Immature natural killer cell (primary cell): Measurements from ENCODE around the gene MDH1B. TPM values are rescaled to one million over a fixed set of nuclear protein-coding genes. Genes with fewer than 3 reads are reported as not detected.

Experiments
- DNase-seq, 3 donors: peaks; one replicate each; pipeline ENCODE4 v3.0.0; 2022; ENCODE audit warnings: mixed read lengths in 1 of 3
- H3K27ac Mint-ChIP-seq, 6 donors: one replicate each; pipeline ENCODE4 v1.8.0; 2020; ENCODE audit warnings: mixed read lengths in 6 of 6, mild to moderate bottlenecking in 5 of 6, inconsistent platforms in 4 of 6, moderate library complexity in 3 of 6
- H3K27me3 Mint-ChIP-seq, 3 donors: one replicate each; pipeline ENCODE4 v1.8.0; 2020 to 2021; ENCODE audit warnings: low read depth in 3 of 3, mild to moderate bottlenecking in 3 of 3, mixed read lengths in 3 of 3, moderate library complexity in 3 of 3, inconsistent platforms in 1 of 3
- H3K36me3 Mint-ChIP-seq, 3 donors: one replicate each; pipeline ENCODE4 v1.8.0; 2020; ENCODE audit warnings: mixed read lengths in 3 of 3, inconsistent platforms in 2 of 3, mild to moderate bottlenecking in 2 of 3
- H3K4me1 Mint-ChIP-seq, 2 donors: one replicate each; pipeline ENCODE4 v1.8.0; 2020; ENCODE audit warnings: inconsistent platforms in 2 of 2, mild to moderate bottlenecking in 2 of 2, mixed read lengths in 2 of 2, moderate library complexity in 1 of 2
- H3K4me3 Mint-ChIP-seq, 5 donors: one replicate each; pipeline ENCODE4 v1.8.0; 2020; ENCODE audit warnings: mild to moderate bottlenecking in 5 of 5, mixed read lengths in 5 of 5, inconsistent platforms in 3 of 5, moderate library complexity in 3 of 5
- H3K9me3 Mint-ChIP-seq, 6 donors: one replicate each; pipeline ENCODE4 v1.8.0; 2020; ENCODE audit warnings: mild to moderate bottlenecking in 6 of 6, mixed read lengths in 6 of 6, inconsistent platforms in 4 of 6, moderate library complexity in 3 of 6
- polyA plus RNA-seq, 3 donors: library from polyadenylated mRNA; unstranded; fragments of 300-500 nt; fragmentation: Illumina TruSeq; gene quantifications; one replicate each; pipeline ENCODE4 v1.2.3, GENCODE V29; 2021

MDH1B gene
- polyA plus RNA-seq, 3 donors from 2014 or later: not detected

DNA sequence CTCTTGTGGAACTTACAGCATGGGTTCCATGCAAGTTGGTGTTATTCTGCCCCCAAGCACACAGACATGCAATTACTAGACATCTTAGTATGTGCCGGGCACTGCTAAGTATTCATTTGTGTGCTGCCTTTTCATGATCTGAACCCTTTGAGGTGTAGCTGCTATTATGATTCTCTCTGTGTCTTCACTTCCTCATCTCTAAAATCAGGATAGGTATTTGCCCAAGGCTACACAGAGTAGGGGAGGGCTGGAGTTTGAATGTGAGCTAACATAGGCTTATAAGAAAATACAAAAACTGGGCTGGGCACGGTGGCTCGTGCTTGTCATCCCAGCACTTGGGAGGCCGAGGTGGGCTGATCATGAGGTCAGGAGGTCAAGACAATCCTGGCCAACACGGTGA, 27.5 kb upstream of the MDH1B start:
- peaks cover 17 to 38% (median 33%) of the 10 kb centered on the region in 3 donors for H3K36me3 Mint-ChIP-seq
- H3K4me1 Mint-ChIP-seq: peaks cover 2 to 12% of the 10 kb centered on the region in 2 donors
- H3K27ac Mint-ChIP-seq: no peak overlapping the region
- no peaks in the 10 kb centered on the region for H3K9me3 Mint-ChIP-seq
- DNase-seq: no peak
- H3K4me3 Mint-ChIP-seq: no peak overlapping the region
- H3K27me3 Mint-ChIP-seq: no peaks in the 10 kb centered on the region

DNA sequence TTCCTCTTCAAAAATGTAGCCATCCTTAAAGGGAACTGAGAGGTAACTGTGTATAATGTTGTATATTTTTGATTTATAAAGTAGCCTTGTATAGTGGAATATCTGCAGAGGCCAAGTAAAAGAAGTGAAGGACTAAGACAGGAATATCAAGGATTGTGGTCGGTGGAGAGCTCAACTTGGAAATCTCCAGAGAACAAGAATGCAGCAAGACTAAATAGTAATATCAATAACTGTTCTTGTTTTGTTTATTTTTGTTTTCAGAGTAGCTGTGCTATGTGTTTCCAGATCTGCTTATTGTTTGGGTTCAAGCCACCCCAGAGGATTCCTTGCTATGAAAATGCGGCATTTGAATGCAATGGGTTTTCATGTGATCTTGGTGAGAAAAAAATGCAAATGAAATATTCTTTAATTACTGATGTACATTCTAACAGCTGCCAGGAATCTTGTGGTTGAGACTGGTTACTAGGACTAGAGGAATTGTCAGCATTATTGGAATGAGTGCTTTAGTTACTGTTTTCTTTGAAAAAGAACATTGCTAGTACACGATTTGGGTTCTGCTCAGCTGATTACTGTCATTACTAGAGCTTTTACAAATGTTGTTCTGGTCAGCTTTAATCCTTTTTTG, 25.3 kb upstream of the MDH1B start:
- Mint-ChIP-seq H3K4me3 (no peak overlapping the region), H3K27ac (no peak overlapping the region), H3K36me3 (peaks cover 17 to 50% (median 40%) of the 10 kb centered on the region in 3 donors), H3K9me3 (no peaks in the 10 kb centered on the region), H3K4me1 (peaks cover 2 to 12% of the 10 kb centered on the region in 2 donors), H3K27me3 (no peaks in the 10 kb centered on the region)
- no peak for DNase-seq

DNA sequence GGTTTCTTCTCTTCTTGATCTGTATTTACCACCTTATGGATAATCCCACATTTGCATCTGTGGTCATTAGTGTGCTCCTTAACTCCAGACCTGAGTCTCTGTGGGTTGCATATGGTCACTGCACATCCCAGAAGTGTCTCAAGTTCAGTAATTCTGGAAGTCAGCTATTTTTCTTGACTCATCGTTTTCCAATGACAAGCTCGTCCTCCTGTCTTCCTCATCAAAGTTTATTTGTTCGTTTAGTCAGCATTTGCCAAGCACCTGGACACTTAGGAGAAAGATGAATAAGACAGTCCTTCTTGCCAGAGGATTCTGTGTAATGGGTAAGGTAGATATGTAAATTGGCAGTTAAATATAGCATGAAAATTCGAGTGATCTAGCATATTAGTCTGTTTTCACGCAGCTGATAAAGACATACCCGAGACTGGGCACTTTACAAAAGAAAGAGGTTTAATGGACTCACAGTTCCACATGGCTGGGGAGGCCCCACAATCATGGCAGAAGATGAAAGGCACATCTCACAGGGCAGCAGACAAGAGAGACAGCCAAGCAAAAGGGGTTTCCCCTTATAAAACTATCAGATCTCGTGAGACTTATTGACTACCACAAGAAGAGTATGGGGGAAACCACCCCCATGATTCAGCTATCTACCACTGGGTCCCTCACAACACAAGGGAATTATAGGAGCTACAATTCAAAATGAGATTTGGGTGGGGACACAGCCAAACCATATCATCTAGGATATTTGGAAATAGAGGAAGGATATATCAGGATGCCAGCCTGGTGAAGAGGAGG, 19.6 kb upstream of the MDH1B start:
- Mint-ChIP-seq H3K36me3 (peaks cover 22 to 62% (median 41%) of the 10 kb centered on the region in 3 donors), H3K4me3 (no peak overlapping the region), H3K27me3 (no peaks in the 10 kb centered on the region), H3K9me3 (peaks cover 0 to 8% (median 2%) of the 10 kb centered on the region in 6 donors), H3K27ac (peak overlapping the region in 2 of 6 donors; percentile 45 to 78), H3K4me1 (peaks cover 0 to 2% of the 10 kb centered on the region in 2 donors)
- DNase-seq: no peak

DNA sequence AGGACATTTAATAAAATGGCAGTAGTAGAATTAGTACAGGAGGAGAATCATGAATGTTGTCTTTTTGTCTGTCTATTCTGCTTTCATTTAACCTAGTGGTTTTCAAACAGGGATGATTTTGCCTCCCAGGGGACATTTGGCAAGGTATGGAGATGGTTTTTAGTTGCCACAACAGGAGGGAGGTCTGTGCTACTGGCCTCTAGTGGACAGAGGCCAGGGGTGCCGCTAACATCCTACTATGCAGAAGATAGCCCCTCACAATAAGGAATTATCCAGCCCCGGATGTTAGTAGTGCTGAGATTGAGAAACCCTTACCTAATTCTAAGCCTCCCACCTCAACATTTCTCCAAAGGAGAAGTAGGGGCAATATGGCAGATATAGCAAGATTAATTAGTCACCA, 18.6 kb upstream of the MDH1B start:
- Mint-ChIP-seq H3K4me1 (peaks cover 0 to 4% of the 10 kb centered on the region in 2 donors), H3K27ac (no peak overlapping the region), H3K4me3 (no peak overlapping the region), H3K27me3 (no peaks in the 10 kb centered on the region), H3K36me3 (peaks cover 30 to 63% (median 45%) of the 10 kb centered on the region in 3 donors), H3K9me3 (peaks cover 0 to 8% (median 4%) of the 10 kb centered on the region in 6 donors)
- DNase-seq: no peak

DNA sequence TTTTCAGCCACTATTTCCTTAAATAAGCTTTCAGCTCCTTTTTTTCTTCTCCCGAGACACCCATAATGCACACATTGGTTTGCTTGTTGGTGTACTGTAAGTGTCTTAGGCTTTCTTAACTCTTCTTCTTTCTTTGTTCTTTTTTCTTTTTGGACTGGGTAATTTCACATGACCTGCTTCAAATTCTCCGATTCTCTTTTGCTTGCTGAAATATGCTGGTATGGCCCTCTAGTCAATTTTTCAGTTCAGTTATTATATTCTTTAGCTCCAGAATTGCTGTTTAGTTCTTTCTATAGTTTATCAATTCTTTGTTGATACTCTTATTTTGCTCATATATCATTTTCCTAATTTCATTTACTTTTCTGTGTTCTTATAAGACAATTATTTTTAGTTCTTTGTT, 15.5 kb upstream of the MDH1B start:
- Mint-ChIP-seq H3K36me3 (peaks cover 43 to 73% (median 48%) of the 10 kb centered on the region in 3 donors), H3K27me3 (no peaks in the 10 kb centered on the region), H3K4me3 (no peak overlapping the region), H3K27ac (peak overlapping the region in 1 of 6 donors; percentile 84), H3K9me3 (peaks cover 0 to 8% (median 4%) of the 10 kb centered on the region in 6 donors), H3K4me1 (peaks cover 14 to 23% of the 10 kb centered on the region in 2 donors)
- DNase-seq: no peak

DNA sequence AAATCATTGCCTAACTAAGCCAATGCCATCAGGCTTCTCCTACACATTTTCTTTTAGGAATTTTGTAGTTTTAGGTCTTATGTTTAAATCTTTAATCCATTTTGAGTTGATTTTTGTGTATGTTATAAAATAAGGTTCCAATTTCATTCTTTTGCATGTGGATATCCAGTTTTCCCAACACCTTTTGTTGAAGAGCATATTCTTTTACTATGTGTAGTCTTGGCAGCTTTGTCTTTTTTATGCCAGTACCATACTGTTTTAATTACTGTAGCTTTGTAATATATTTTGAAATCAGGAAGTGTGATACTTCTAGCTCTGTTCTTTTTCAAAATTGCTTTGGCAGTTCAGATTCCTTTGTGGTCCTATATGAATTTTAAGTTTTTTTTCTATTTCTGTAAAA, 11.3 kb upstream of the MDH1B start:
- Mint-ChIP-seq H3K4me3 (no peak overlapping the region), H3K9me3 (peaks cover 0 to 8% (median 4%) of the 10 kb centered on the region in 6 donors), H3K4me1 (peaks cover 19 to 37% of the 10 kb centered on the region in 2 donors), H3K27me3 (no peaks in the 10 kb centered on the region), H3K36me3 (peaks cover 37 to 64% (median 40%) of the 10 kb centered on the region in 3 donors), H3K27ac (no peak overlapping the region)
- no peak for DNase-seq

DNA sequence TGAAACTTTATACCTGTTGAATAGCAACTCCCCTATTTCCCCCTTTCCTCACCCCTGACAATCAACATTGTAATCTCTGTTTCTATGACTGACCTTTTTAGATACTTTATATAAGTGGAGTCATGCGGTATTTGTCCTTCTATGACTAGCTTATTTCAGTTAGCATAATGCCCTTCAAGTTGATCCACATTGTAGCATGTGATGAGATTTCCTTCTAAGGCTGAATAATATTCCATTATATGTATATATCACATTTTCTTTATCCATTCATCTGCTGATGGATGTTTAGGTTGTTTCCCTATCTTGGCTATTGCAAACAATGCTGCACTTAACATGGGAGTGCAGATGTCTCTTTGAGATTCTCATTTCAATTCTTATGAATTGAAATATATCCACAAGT, 9.7 kb upstream of the MDH1B start:
- peaks cover 0 to 4% (median 0%) of the 10 kb centered on the region in 6 donors for H3K9me3 Mint-ChIP-seq
- H3K27me3 Mint-ChIP-seq: no peaks in the 10 kb centered on the region
- peaks cover 17 to 43% of the 10 kb centered on the region in 2 donors for H3K4me1 Mint-ChIP-seq
- no peak for DNase-seq
- no peak overlapping the region for H3K27ac Mint-ChIP-seq
- peaks cover 31 to 62% (median 35%) of the 10 kb centered on the region in 3 donors for H3K36me3 Mint-ChIP-seq
- H3K4me3 Mint-ChIP-seq: no peak overlapping the region

DNA sequence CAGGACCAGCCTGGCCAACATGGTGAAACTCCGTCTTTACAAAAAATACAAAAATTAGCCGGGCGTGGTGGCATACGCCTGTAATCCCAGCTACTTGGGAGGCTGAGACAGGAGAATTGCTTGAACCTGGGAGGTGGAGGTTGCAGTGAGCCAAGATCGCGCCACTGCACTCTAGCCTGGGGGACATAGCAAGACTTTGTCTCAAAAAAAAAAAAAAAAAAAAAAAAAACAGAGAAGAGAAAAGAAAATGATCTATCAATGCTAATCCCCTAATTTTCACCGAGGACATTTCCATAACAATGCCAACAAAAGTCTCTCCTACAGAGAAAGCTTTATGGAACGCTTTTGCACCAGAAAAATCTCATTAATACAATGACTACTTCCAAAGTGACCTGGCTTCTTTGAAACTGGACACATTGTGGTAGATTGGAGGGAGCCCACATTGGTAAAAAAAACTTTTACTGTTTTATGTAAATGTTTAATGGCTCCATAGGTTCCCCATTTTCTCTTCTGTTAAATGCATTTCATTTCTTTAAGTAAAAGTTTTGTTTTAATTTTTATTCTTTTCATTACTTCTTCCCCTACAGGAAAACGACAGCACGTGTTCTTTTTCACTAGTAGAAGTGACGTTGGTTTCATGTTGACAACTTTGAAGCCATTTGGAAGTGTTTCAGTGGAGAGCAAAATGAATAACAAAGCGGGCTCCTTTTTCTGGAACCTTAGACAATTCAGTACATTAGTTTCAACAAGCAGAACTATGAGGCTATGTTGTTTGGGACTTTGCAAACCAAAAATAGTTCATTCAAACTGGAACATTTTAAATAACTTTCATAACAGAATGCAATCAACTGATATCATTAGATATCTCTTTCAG, 1.2 kb upstream of the MDH1B start:
- DNase-seq: no peak
- Mint-ChIP-seq H3K36me3 (peaks cover 10 to 20% (median 11%) of the 10 kb centered on the region in 3 donors), H3K27me3 (peaks cover 5 to 14% (median 9%) of the 10 kb centered on the region in 3 donors), H3K4me3 (peak overlapping the region; percentile 94 to 98 (median 95)), H3K27ac (peak overlapping the region in 5 of 6 donors; percentile 97 to 98 (median 98)), H3K9me3 (no peaks in the 10 kb centered on the region), H3K4me1 (peaks cover 27 to 45% of the 10 kb centered on the region in 2 donors)

DNA sequence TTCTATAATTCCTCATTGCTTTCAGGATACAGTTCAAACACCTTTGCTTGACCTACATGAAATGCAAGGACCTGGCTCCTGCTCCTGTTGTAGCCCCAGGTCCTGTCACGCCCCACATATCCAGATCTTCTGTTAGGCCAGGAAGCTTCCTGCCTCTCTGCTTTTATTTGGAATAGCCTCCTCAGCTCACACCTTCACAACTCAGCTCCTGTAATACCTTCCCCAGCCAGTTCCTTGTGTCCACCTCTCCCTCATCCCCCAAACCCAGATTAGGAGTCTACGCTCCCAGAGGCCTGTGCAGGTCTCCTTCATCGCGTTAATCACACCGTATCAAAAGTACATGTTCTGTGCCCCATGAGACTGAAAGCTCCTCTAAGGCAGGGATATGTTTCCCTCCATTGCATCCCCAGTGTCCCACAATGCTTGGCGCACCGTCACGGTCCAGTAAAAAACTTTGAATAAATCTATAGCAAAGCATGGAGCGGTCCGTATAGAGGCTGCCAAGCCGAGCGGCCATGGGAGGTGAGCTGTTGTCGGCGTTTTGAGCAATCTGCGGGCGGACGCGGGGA, 371 bp downstream of the MDH1B start:
- peak overlapping the region; percentile 94 to 98 (median 95) for H3K4me3 Mint-ChIP-seq
- H3K9me3 Mint-ChIP-seq: no peaks in the 10 kb centered on the region
- DNase-seq: no peak
- H3K36me3 Mint-ChIP-seq: peaks cover 4 to 9% (median 5%) of the 10 kb centered on the region in 3 donors
- peak overlapping the region in 5 of 6 donors; percentile 97 to 98 (median 98) for H3K27ac Mint-ChIP-seq
- H3K4me1 Mint-ChIP-seq: peaks cover 27 to 38% of the 10 kb centered on the region in 2 donors
- H3K27me3 Mint-ChIP-seq: peaks cover 5 to 14% (median 9%) of the 10 kb centered on the region in 3 donors

DNA sequence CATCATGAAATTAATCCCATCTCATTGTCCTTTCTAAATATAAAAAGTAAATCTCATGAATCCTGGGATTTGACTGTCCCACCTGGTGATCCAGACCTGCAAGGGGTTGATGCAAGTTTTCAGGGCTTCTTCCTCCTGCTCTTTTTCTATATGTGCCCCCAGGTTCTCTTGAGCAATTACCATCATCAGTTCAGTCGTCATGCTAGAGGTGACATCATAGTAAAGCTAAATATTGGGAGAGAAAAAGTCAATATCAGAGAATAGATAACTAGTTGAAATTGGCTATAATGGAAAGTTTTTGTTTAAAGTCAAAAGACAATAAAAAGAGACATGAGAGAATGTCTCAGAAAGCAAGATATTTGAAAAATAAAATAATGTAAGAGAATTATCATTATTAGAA, 8.3 kb downstream of the MDH1B start:
- no peaks in the 10 kb centered on the region for H3K36me3 Mint-ChIP-seq
- no peak for DNase-seq

DNA sequence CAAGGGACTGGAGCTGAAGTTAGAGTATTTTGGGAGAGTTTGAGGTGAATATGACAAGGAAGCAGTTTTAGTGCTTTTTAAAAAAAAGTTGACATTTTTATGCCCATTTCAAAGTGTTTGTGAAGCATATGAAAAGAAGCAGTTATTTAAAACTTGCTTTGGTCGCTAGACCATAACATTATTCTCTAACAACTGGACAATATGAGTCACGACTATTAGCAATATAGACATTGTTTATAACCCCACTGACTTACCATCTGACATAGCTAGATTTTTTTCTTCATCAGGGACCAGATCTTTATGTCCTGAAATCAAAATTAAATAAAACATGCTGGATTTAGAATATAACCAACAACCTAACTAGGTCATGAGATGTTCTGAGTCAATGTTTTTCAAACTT, 24.3 kb downstream of the MDH1B start:
- Mint-ChIP-seq H3K4me1 (no peaks in the 10 kb centered on the region), H3K27ac (no peak overlapping the region), H3K9me3 (no peaks in the 10 kb centered on the region), H3K27me3 (peaks cover 4 to 8% (median 8%) of the 10 kb centered on the region in 3 donors), H3K4me3 (no peak overlapping the region), H3K36me3 (no peaks in the 10 kb centered on the region)
- DNase-seq: no peak

More for the DNA sequence above, 8.3 kb downstream of the MDH1B start:
- Mint-ChIP-seq H3K4me1 (no peaks in the 10 kb centered on the region), H3K27me3 (peaks cover 2 to 4% (median 2%) of the 10 kb centered on the region in 3 donors), H3K9me3 (no peaks in the 10 kb centered on the region), H3K27ac (no peak overlapping the region), H3K4me3 (no peak overlapping the region)

DNA sequence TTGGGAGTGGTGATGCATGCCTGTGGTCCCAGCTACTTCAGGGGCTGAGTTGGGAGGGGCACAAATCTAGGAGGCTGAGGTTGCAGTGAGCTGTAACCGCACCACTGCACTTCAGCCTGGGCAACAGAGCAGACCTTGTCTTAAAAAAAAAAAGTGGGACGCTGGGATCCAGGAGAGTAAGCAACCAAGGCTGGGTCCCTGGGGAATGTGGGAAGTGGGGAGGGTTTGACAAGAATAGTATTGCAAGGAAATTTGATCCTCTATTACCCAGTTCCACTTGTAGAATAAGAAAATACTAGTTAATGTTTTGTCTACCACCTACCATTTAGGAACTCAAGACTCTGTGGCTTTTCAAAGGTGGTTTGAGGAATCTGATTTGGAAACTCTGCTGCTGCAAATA, 25.9 kb downstream of the MDH1B start:
- Mint-ChIP-seq H3K27ac (no peak overlapping the region), H3K27me3 (peaks cover 4 to 12% (median 8%) of the 10 kb centered on the region in 3 donors), H3K36me3 (no peaks in the 10 kb centered on the region), H3K9me3 (no peaks in the 10 kb centered on the region), H3K4me3 (no peak overlapping the region), H3K4me1 (no peaks in the 10 kb centered on the region)
- no peak for DNase-seq

DNA sequence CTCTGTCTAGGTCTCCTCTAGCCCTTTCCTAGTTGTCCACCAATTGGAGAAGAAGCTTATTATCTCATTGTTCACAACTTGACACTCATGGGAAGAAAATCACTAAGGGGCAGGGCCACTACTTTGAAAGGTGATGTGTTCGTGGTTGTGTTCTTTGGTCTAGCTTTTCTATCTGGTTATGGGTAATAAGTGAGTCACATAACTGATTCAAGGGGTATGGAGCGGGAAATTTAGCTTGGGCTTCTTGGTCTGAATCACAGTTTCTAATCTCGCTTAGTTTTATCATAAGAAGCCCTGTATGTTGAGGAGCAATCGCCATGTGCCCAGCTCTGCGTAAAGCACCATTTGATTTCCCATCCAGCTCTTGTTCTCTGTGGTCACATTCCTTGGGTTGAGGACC, 28.2 kb downstream of the MDH1B start:
- H3K36me3 Mint-ChIP-seq: no peaks in the 10 kb centered on the region
- no peaks in the 10 kb centered on the region for H3K4me1 Mint-ChIP-seq
- H3K9me3 Mint-ChIP-seq: peaks cover 0 to 3% (median 0%) of the 10 kb centered on the region in 6 donors

More for the DNA sequence above, 28.2 kb downstream of the MDH1B start:
- Mint-ChIP-seq H3K27me3 (peaks cover 2 to 10% (median 7%) of the 10 kb centered on the region in 3 donors), H3K4me3 (no peak overlapping the region), H3K27ac (no peak overlapping the region)
- DNase-seq: no peak
